Testis (tissue), 3 donors: ENCODE results near the gene IRAK4. TPM values are rescaled to one million over a fixed set of nuclear protein-coding genes. Genes with fewer than 3 reads are reported as not detected.

ENCODE experiments used
- DNase-seq: peaks from one replicate; pipeline ENCODE4 v3.0.0-alpha.2; 2019
- H3K27ac ChIP-seq, 2 donors: fragments of 200-600 bp; sonication (generic); one replicate each; pipeline ENCODE4 v1.5.1; 2019
- H3K27me3 ChIP-seq: fragments of 200-600 bp; sonication (generic); one replicate; pipeline ENCODE4 v1.5.1; 2019
- H3K36me3 ChIP-seq: fragments of 200-600 bp; sonication (generic); one replicate; pipeline ENCODE4 v1.5.1; 2017; ENCODE audit warnings: low read depth; ENCODE audit errors: missing control alignments
- H3K4me1 ChIP-seq: fragments of 200-600 bp; sonication (generic); one replicate; pipeline ENCODE4 v1.5.1; 2019
- H3K4me3 ChIP-seq, 2 donors: fragments of 200-600 bp; sonication (generic); one replicate each; pipeline ENCODE4 v1.5.1; 2017 to 2019
- H3K9me3 ChIP-seq: fragments of 200-600 bp; sonication (generic); one replicate; pipeline ENCODE4 v1.5.1; 2017
- CTCF ChIP-seq, 3 experiments: fragments of 450-650 bp in 2 of 3; fragments of 200-600 bp in 1 of 3; sonication (generic) in 1 of 3; IDR thresholded peaks; one replicate each; pipeline ENCODE4 v1.5.1; 2016 to 2019; ENCODE audit warnings: antibody characterized with exemption in 3 of 3, mild to moderate bottlenecking in 2 of 3, moderate library complexity in 1 of 3
- POLR2A ChIP-seq: fragments of 450-650 bp; IDR thresholded peaks from one replicate; pipeline ENCODE4 v1.6.1; 2017; ENCODE audit warnings: antibody characterized with exemption, mild to moderate bottlenecking, moderate library complexity
- WGBS, 2 donors: methylation state at CpG; one replicate each; pipeline ENCODE4 v1.1.5; 2018; 5-methylcytosine and 5-hydroxymethylcytosine counted together
- intact Hi-C: fragments of 100-400 bp; cut with DNase I; formaldehyde crosslinking; loops from one replicate; pipeline ENCODE4 v1.15.1; 2023; ENCODE audit warnings: low total_unique reads
- polyA plus RNA-seq: library from polyadenylated mRNA; stranded (reverse); fragments of 350-450 nt; fragmentation: Illumina TruSeq; extraction: RNeasy Lipid Tissue Mini Kit (QIAGEN cat#74804); gene quantifications from one replicate; pipeline ENCODE4 v1.2.3, GENCODE V29; 2014; ENCODE audit warnings: low read depth, low replicate concordance; ENCODE audit not compliant: insufficient read depth
- total RNA-seq, 2 donors: library from RNA; depleted of rRNA; stranded (reverse); fragments of >200 nt; gene quantifications; one replicate each; pipeline ENCODE4 v1.2.3, GENCODE V29; 2016

Gene IRAK4
- total and polyA plus RNA-seq, 3 donors from 2014 or later: 14.0 to 19.6 (median 16.4) TPM

- H3K9me3 ChIP-seq: no peaks in the 10 kb centered on the region
- H3K27ac ChIP-seq: peak overlapping the region in 1 of 2 donors; percentile 94
- WGBS, 2 donors: 26 to 32% methylated on average over 6 of the region's 6 CpGs
- DNase-seq: peak; percentile 27
- H3K4me1 ChIP-seq: peaks cover 19% of the 10 kb centered on the region
- TF ChIP-seq CTCF (IDR thresholded peaks at IDR 0.05): no peak
- TF ChIP-seq POLR2A: no peak
- no peaks in the 10 kb centered on the region for H3K36me3 ChIP-seq
- no peaks in the 10 kb centered on the region for H3K27me3 ChIP-seq
- intact Hi-C loops: no loop called here
- H3K4me3 ChIP-seq: peak overlapping the region; percentile 72 to 84
These were observed 76.5 kb downstream of the IRAK4 start for GRCh38 chr12:43835264-43835655.

GRCh38 chr12:43835656-43836474 is 77.1 kb downstream of the IRAK4 start, which contains the start of gene TMEM117:
Gene TMEM117, plus strand, starts transcription at chr12:43836081.
- H3K36me3 ChIP-seq: no peaks in the 10 kb centered on the region
- H3K4me3 ChIP-seq: peak within 1 kb of the TSS; percentile 72 to 84
- H3K27ac ChIP-seq: peak within 1 kb of the TSS; percentile 82 to 94
- intact Hi-C loops: no loop called here
- TF ChIP-seq CTCF (IDR thresholded peaks at IDR 0.05) (no peak), POLR2A (no peak)
- WGBS, 2 donors: 0 to 1% methylated on average over 19 to 97 of the region's 103 CpGs
- no peaks in the 10 kb centered on the region for H3K9me3 ChIP-seq
- H3K27me3 ChIP-seq: no peaks in the 10 kb centered on the region
- peaks cover 19% of the 10 kb centered on the region for H3K4me1 ChIP-seq
- peak; percentile 80 for DNase-seq

GRCh38 chr12:43836475-43836989 is 77.8 kb downstream of the IRAK4 start:
- no peaks in the 10 kb centered on the region for H3K9me3 ChIP-seq
- 0% methylated on average over 7 to 8 of the region's 8 CpGs for WGBS, 2 donors
- intact Hi-C loops: no loop called here
- H3K4me1 ChIP-seq: peaks cover 19% of the 10 kb centered on the region
- H3K27me3 ChIP-seq: no peaks in the 10 kb centered on the region
- peak overlapping the region; percentile 82 to 94 for H3K27ac ChIP-seq
- TF ChIP-seq CTCF (IDR thresholded peaks at IDR 0.05) (no peak), POLR2A (no peak)
- no peak for DNase-seq
- peak overlapping the region; percentile 72 to 84 for H3K4me3 ChIP-seq
- no peaks in the 10 kb centered on the region for H3K36me3 ChIP-seq

Other genes starting within 250 kb of the IRAK4 start
- 1 to 10 TPM; 1.1 to 1.5 TPM for gene ADAMTS20, start 206.7 kb upstream of the IRAK4 start, total RNA-seq
- gene ADAMTS20, start 206.7 kb upstream of the IRAK4 start, polyA plus RNA-seq: 0.26 TPM
- gene PUS7L, start 161 bp upstream of the IRAK4 start, total RNA-seq: 10 to 100 TPM in 1 of 2 donors, 1 to 10 TPM in 1; 9.7 to 11.0 TPM
- gene PUS7L, start 161 bp upstream of the IRAK4 start, polyA plus RNA-seq: 3.0 TPM
- gene TWF1, start 47.4 kb downstream of the IRAK4 start, total RNA-seq: 10 to 100 TPM; 35.7 to 39.1 TPM
- 28.9 TPM for gene TWF1, start 47.4 kb downstream of the IRAK4 start, polyA plus RNA-seq
- gene TMEM117, start 77.1 kb downstream of the IRAK4 start, total RNA-seq: 10 to 100 TPM; 14.8 to 17.7 TPM
- 6.1 TPM for gene TMEM117, start 77.1 kb downstream of the IRAK4 start, polyA plus RNA-seq